Activated CD8-positive, alpha-beta memory T cell treated with anti-CD3 and anti-CD28 coated beads, Interleukin-2, amount 50 U/mL, for 1 hour (primary cell): ENCODE results near the gene STAG2.

Source experiments
- DNase-seq: peaks from one replicate; pipeline ENCODE4 v3.0.0-alpha.2; 2020; ENCODE audit errors: extremely low read depth

The STAG2 gene

GRCh38 chrX:123975180-123975579 is 13.7 kb downstream of the STAG2 start:
- no peak for DNase-seq

- DNase-seq: no peak
Measured at GRCh38 chrX:123976706-123977316, 15.3 kb downstream of the STAG2 start.

GRCh38 chrX:123983240-123983639 is 21.7 kb downstream of the STAG2 start:
- DNase-seq: no peak

GRCh38 chrX:123986377-123986776 is 24.9 kb downstream of the STAG2 start:
- DNase-seq: no peak

GRCh38 chrX:123988423-123989111 is 27.1 kb downstream of the STAG2 start:
- no peak for DNase-seq

GRCh38 chrX:123989235-123989634 is 27.7 kb downstream of the STAG2 start:
- no peak for DNase-seq

GRCh38 chrX:123990169-123990568 is 28.7 kb downstream of the STAG2 start:
- no peak for DNase-seq

GRCh38 chrX:123990602-123991001 is 29.1 kb downstream of the STAG2 start:
- no peak for DNase-seq

GRCh38 chrX:123993326-123993725 is 31.8 kb downstream of the STAG2 start:
- DNase-seq: no peak

GRCh38 chrX:123993904-123994635 is 32.6 kb downstream of the STAG2 start:
- no peak for DNase-seq

- DNase-seq: no peak
Measured at GRCh38 chrX:123994730-123995129, 33.2 kb downstream of the STAG2 start.

GRCh38 chrX:124001581-124001980 is 40.1 kb downstream of the STAG2 start:
- DNase-seq: no peak

GRCh38 chrX:124005228-124005627 is 43.7 kb downstream of the STAG2 start:
- DNase-seq: no peak

GRCh38 chrX:124010157-124010556 is 48.7 kb downstream of the STAG2 start:
- DNase-seq: no peak

GRCh38 chrX:124010566-124010965 is 49.1 kb downstream of the STAG2 start:
- no peak for DNase-seq

GRCh38 chrX:124015721-124016120 is 54.2 kb downstream of the STAG2 start:
- DNase-seq: no peak

- DNase-seq: no peak
Measured at GRCh38 chrX:124016825-124017224, 55.3 kb downstream of the STAG2 start.

- no peak for DNase-seq
Measured at GRCh38 chrX:124018023-124018422, 56.5 kb downstream of the STAG2 start.

GRCh38 chrX:124023838-124024238 is 62.3 kb downstream of the STAG2 start:
- DNase-seq: no peak

GRCh38 chrX:124026529-124026928 is 65.0 kb downstream of the STAG2 start:
- DNase-seq: no peak

- no peak for DNase-seq
Measured at GRCh38 chrX:124028182-124028581, 66.7 kb downstream of the STAG2 start.

GRCh38 chrX:124030520-124030919 is 69.0 kb downstream of the STAG2 start:
- no peak for DNase-seq

- no peak for DNase-seq
Measured at GRCh38 chrX:124033821-124034220, 72.3 kb downstream of the STAG2 start.
